HepG2 (cell line): ENCODE measurements around the gene SOX21. TPM values are rescaled to one million over a fixed set of nuclear protein-coding genes. Genes with fewer than 3 reads are reported as not detected.

Source experiments
- ATAC-seq: fragments of 200-7000 bp; cut with Tn5 transposase; 3 replicates; pipeline ENCODE4 v1.9.1; 2020; ENCODE audit warnings: mild to moderate bottlenecking, moderate library complexity
- BruUV-seq: library from RNA; stranded (reverse); fragments of 400-500 nt; replicated peaks from 2 replicates; lab custom pipeline; 2021; lab: Mats Ljungman, UMichigan
- CTCF ChIA-PET: fragments of 300-600 bp; formaldehyde crosslinking; extraction: SDS; loops from one replicate; lab custom pipeline; 2021; ENCODE audit warnings: low total read pairs, inconsistent platforms, low intra/inter-chr PET ratio; lab: Yijun Ruan, JAX
- POLR2A ChIA-PET: fragments of 350-600 bp; sonication (Branson Sonifier 250); formaldehyde crosslinking; loops from one replicate; lab custom pipeline; 2020; ENCODE audit warnings: antibody characterized with exemption, inconsistent platforms; lab: Yijun Ruan, JAX
- DNase-seq: peaks from one replicate; pipeline ENCODE4 v3.0.0-alpha.2; 2015; ENCODE audit warnings: low spot score
- FAIRE-seq: peaks from 3 replicates; lab custom pipeline; 2011; peaks lifted over from hg19 to GRCh38; lab: Jason Lieb, UNC
- H2AFZ ChIP-seq: one replicate; pipeline ENCODE4 v1.6.1; 2011; ENCODE audit warnings: low read length, inconsistent platforms
- H3K27ac ChIP-seq: fragments of 300-600 bp; 3 replicates; pipeline ENCODE4 v1.8.0; 2011; ENCODE audit warnings: mixed run types, mild to moderate bottlenecking, mixed read lengths, low read length, inconsistent platforms; ENCODE audit not compliant: insufficient read depth; ENCODE audit errors: extremely low read length
- H3K27me3 ChIP-seq, 2 experiments: fragments of 200-600 bp in 1 of 2; 2 replicates in 1 of 2; 3 replicates in 1 of 2; pipeline versions ENCODE4 v1.6.0 to v1.8.0; 2011; ENCODE audit warnings: low read length in 2 of 2, mild to moderate bottlenecking in 2 of 2, moderate library complexity in 2 of 2, inconsistent platforms in 1 of 2; ENCODE audit not compliant: insufficient read depth in 2 of 2, control insufficient read depth in 1 of 2
- H3K36me3 ChIP-seq, 2 experiments: fragments of 200-600 bp in 1 of 2; replicated peaks in 1 of 2; 2 replicates in 1 of 2; 3 replicates in 1 of 2; pipeline versions ENCODE4 v1.5.1 to v1.8.0; 2011; ENCODE audit warnings: low read length in 2 of 2, inconsistent platforms in 1 of 2; ENCODE audit not compliant: insufficient read depth in 2 of 2, control insufficient read depth in 1 of 2
- H3K4me1 ChIP-seq: 2 replicates; pipeline ENCODE4 v1.5.1; 2012; ENCODE audit warnings: low read length, inconsistent platforms; ENCODE audit not compliant: insufficient read depth
- H3K4me2 ChIP-seq: 2 replicates; pipeline ENCODE4 v1.6.0; 2011; ENCODE audit warnings: low read depth, low read length, inconsistent platforms
- H3K4me3 ChIP-seq, 3 experiments: fragments of 200-600 bp in 1 of 3; sonication (generic), shearing (Covaris generic) in 1 of 3; replicated peaks in 1 of 3; 2 replicates each; pipeline ENCODE4 v1.5.1; 2011 to 2016; ENCODE audit warnings: low read length in 3 of 3, inconsistent platforms in 2 of 3, low read depth in 2 of 3, mild to moderate bottlenecking in 2 of 3, control low read depth in 1 of 3, mixed read lengths in 1 of 3; ENCODE audit not compliant: insufficient read depth in 1 of 3
- H3K79me2 ChIP-seq: one replicate; pipeline ENCODE4 v1.6.1; 2011; ENCODE audit warnings: low read length, inconsistent platforms; ENCODE audit not compliant: insufficient read depth
- H3K9ac ChIP-seq: 2 replicates; pipeline ENCODE4 v1.6.0; 2011; ENCODE audit warnings: mild to moderate bottlenecking, low read depth, low read length, inconsistent platforms; ENCODE audit not compliant: insufficient read depth
- H3K9me3 ChIP-seq: 2 replicates; pipeline ENCODE4 v1.5.1; 2012; ENCODE audit warnings: mild to moderate bottlenecking, low read length
- H4K20me1 ChIP-seq: 2 replicates; pipeline ENCODE4 v1.6.0; 2011; ENCODE audit warnings: inconsistent platforms, mild to moderate bottlenecking, low read length, moderate library complexity; ENCODE audit not compliant: insufficient read depth
- EZH2 ChIP-seq: conservative IDR thresholded peaks from 2 replicates; pipeline ENCODE4 v1.6.1; 2012; ENCODE audit warnings: mild to moderate bottlenecking, low read depth, low read length, moderate library complexity
- GZF1 ChIP-seq: sonication (generic); formaldehyde crosslinking; IDR thresholded peaks from 2 replicates; pipeline ENCODE4 v1.5.1; 2020; ENCODE audit warnings: mild to moderate bottlenecking, missing genetic modification reagents
- RFXANK ChIP-seq: IDR thresholded peaks from 2 replicates; pipeline ENCODE4 v1.6.1; 2016
- ZFP90 ChIP-seq: sonication (generic); formaldehyde crosslinking; IDR thresholded peaks from 2 replicates; pipeline ENCODE4 v1.8.0; 2022; ENCODE audit warnings: missing genetic modification reagents, mild to moderate bottlenecking, inconsistent platforms, borderline replicate concordance
- ZMAT3 ChIP-seq: sonication (generic); formaldehyde crosslinking; conservative IDR thresholded peaks from 2 replicates; pipeline ENCODE4 v1.7.0; 2021; ENCODE audit warnings: missing genetic modification reagents
- ZNF660 ChIP-seq: sonication (generic); formaldehyde crosslinking; IDR thresholded peaks from 2 replicates; pipeline ENCODE4 v1.5.1; 2020; ENCODE audit warnings: mild to moderate bottlenecking, low read depth, missing genetic modification reagents, borderline replicate concordance
- WGBS: methylation state at CpG from one replicate; pipeline ENCODE4 v1.1.6; 2017; ENCODE audit warnings: low lambda C conversion rate; 5-methylcytosine and 5-hydroxymethylcytosine counted together
- in situ Hi-C: cut with HindIII; loops from 2 replicates; pipeline ENCODE4 v1.10.0; 2017; ENCODE audit warnings: low pct_unique_long_range_greater_than_20kb; ENCODE audit not compliant: extremely low pct_ligation_motif_present
- intact Hi-C: fragments of 100-400 bp; cut with micrococcal nuclease; formaldehyde crosslinking; loops from one replicate; pipeline ENCODE4 v1.10.0; 2022; ENCODE audit not compliant: unreplicated experiment
- polyA plus RNA-seq, 8 experiments: library from polyadenylated mRNA; depleted of rRNA in 3 of 8; stranded (reverse) in 7 of 8; unstranded in 1 of 8; fragments of >200 nt; fragmentation: Illumina TruSeq in 4 of 8; extraction: Trizol in 4 of 8; gene quantifications; 2 replicates each; pipeline versions ENCODE4 v1.2.1 to v1.2.3, GENCODE V29; 2011 to 2016; ENCODE audit warnings: low read depth in 4 of 8, missing spikeins in 1 of 8, mixed read lengths in 1 of 8; ENCODE audit not compliant: insufficient read depth in 1 of 8
- total RNA-seq, 5 experiments: library from RNA; depleted of rRNA; stranded (reverse); fragments of >200 nt; fragmentation: Illumina TruSeq; extraction: Trizol; gene quantifications; 2 replicates each; pipeline ENCODE4 v1.2.3, GENCODE V29; 2016; ENCODE audit warnings: low read depth in 1 of 5
- TF ChIP-seq, protein P1 (sequence below): fragments of 450-650 bp; IDR thresholded peaks from 2 replicates; pipeline ENCODE4 v1.6.1; 2017

SOX21 gene
- total and polyA plus RNA-seq, 2 of the 13 experiments (the other 11 are each of a cell fraction or from before 2014, with no cell fraction given), result not detected

DNA sequence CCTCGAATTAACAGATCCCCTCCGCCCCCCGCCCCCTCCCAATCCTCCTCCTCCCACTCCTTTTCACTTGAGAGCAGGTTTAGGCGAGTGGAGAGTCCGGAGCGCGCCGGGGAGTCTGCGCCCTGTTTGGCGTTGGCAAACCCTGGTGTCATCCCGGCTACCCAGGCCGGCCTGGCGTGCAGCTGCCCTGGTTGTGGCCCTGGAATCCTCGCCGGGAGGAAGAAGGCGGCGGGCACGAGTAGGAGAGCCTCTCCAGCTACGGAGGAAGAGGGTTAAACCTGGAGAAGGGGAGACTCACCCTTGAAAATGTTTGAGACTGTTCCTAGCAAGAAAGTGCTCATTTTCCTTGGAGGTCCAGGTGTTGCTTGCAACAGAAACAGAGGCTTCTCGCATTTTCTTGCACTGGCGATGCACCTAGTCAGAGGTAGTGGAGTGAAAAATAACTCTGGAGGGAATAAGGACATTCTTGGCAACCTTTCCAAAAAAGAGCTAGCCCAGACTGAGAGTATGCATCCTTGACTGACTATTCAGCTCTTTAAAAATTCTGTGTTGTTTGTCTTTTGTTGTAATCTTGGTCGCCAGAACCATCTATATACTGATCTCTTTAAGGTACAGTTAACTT lies 1.3 kb upstream of the SOX21 start:
- Histone ChIP-seq H3K27me3 (peaks cover 0 to 51% of the 10 kb centered on the region in 2 experiments; a peak in 4 of 5 replicates), H3K4me1 (no peaks in the 10 kb centered on the region), H3K79me2 (no peaks in the 10 kb centered on the region), H3K27ac (no peak overlapping the region), H2AFZ (no peak overlapping the region), H3K9me3 (no peaks in the 10 kb centered on the region), H3K36me3 (no peaks in the 10 kb centered on the region), H3K9ac (no peak overlapping the region), H3K4me3 (no peak overlapping the region), H3K4me2 (no peak overlapping the region), H4K20me1 (no peaks in the 10 kb centered on the region)
- POLR2A ChIA-PET, result no interaction called here
- ATAC-seq, result no peak
- BruUV-seq, result no TSS peak
- intact Hi-C loops (loop anchor here (5.0 kb wide), 1 partner anchor 36 kb away; no protein-coding TSS in a partner anchor), in situ Hi-C loops (no loop called here)
- DNase-seq, result no peak
- no peak for TF ChIP-seq ZMAT3
- no peak for TF ChIP-seq GZF1 (CRISPR knock-in tag)
- TF ChIP-seq RFXANK (CRISPR knock-in tag), result no peak
- no peak for TF ChIP-seq ZNF660 (CRISPR knock-in tag)
- TF ChIP-seq, protein P1, sequence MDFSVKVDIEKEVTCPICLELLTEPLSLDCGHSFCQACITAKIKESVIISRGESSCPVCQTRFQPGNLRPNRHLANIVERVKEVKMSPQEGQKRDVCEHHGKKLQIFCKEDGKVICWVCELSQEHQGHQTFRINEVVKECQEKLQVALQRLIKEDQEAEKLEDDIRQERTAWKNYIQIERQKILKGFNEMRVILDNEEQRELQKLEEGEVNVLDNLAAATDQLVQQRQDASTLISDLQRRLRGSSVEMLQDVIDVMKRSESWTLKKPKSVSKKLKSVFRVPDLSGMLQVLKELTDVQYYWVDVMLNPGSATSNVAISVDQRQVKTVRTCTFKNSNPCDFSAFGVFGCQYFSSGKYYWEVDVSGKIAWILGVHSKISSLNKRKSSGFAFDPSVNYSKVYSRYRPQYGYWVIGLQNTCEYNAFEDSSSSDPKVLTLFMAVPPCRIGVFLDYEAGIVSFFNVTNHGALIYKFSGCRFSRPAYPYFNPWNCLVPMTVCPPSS, result no peak
- WGBS, result 29% methylated on average over 19 of the region's 22 CpGs
- CTCF ChIA-PET, result no interaction called here
- no peak for FAIRE-seq

- CTCF ChIA-PET, result no interaction called here
- intact Hi-C loops, result loop anchor here (5.0 kb wide), 1 partner anchor 36 kb away; no protein-coding TSS in a partner anchor
Observed at GRCh38 chr13:94712812-94713560, 641 bp upstream of the SOX21 start.

More at GRCh38 chr13:94712812-94713560, 641 bp upstream of the SOX21 start:
- POLR2A ChIA-PET, result no interaction called here
- H3K4me3 ChIP-seq, result no peak overlapping the region
- H3K79me2 ChIP-seq, result no peaks in the 10 kb centered on the region
- TF ChIP-seq EZH2, result 0 out of 2 replicates have a peak, but pooled peaks have one; percentile 32
- TF ChIP-seq ZFP90 (CRISPR knock-in tag), result no peak
- no TSS peak for BruUV-seq
- no peaks in the 10 kb centered on the region for H4K20me1 ChIP-seq
- no peak overlapping the region for H2AFZ ChIP-seq
- WGBS, result 4% methylated on average over 18 of the region's 79 CpGs
- no peaks in the 10 kb centered on the region for H3K4me1 ChIP-seq
- no peaks in the 10 kb centered on the region for H3K36me3 ChIP-seq
- DNase-seq, result no peak
- in situ Hi-C loops, result no loop called here
- peak; percentile 61 for ATAC-seq
- no peaks in the 10 kb centered on the region for H3K9me3 ChIP-seq
- H3K27ac ChIP-seq, result no peak overlapping the region
- no peak overlapping the region for H3K9ac ChIP-seq
- H3K27me3 ChIP-seq, result peaks cover 4 to 58% of the 10 kb centered on the region in 2 experiments; a peak in 4 of 5 replicates
- no peak overlapping the region for H3K4me2 ChIP-seq
- FAIRE-seq, result no peak
